ENCODE measurements around the gene PVR.

GRCh38 chr19:44675521-44675920, 31.8 kb downstream of the PVR start:
- no peak for TF ChIP-seq CTCF (conservative IDR thresholded peaks at IDR 0.05; ENCODE audit: low read length)
- TF ChIP-seq EZH2phosphoT487 (IDR thresholded peaks at IDR 0.05; ENCODE audit: borderline replicate concordance, low read depth, low read length), result no peak
